HT-29 (cell line): ENCODE data around the gene PCDHA3. TPM values are rescaled to one million over a fixed set of nuclear protein-coding genes. Genes with fewer than 3 reads are reported as not detected.

Source experiments
- total RNA-seq: library from RNA; depleted of rRNA; stranded (reverse); fragments of >200 nt; shearing (Covaris generic); gene quantifications from 2 replicates; pipeline ENCODE4 v1.2.3, GENCODE V29; 2014; rRNA removed

PCDHA3 gene
- total RNA-seq, 1 experiment from 2014 or later = not detected

Other genes starting within 250 kb of the PCDHA3 start
- gene SRA1, start 243.6 kb upstream of the PCDHA3 start, total RNA-seq = 53.1 and 61.3 TPM in 2 replicates
- 12.1 and 19.5 TPM in 2 replicates for gene APBB3, start 236.5 kb upstream of the PCDHA3 start, total RNA-seq
- 29.9 and 30.2 TPM in 2 replicates for gene SLC35A4, start 236.2 kb upstream of the PCDHA3 start, total RNA-seq
- gene CD14, start 167.9 kb upstream of the PCDHA3 start, total RNA-seq = 8.0 and 12.2 TPM in 2 replicates
- gene TMCO6, start 161.6 kb upstream of the PCDHA3 start, total RNA-seq = 39.5 and 52.2 TPM in 2 replicates
- 112 and 134 TPM in 2 replicates for gene NDUFA2, start 153.4 kb upstream of the PCDHA3 start, total RNA-seq
- 48.3 and 62.7 TPM in 2 replicates for gene IK, start 153.2 kb upstream of the PCDHA3 start, total RNA-seq
- gene WDR55, start 136.2 kb upstream of the PCDHA3 start, total RNA-seq = 39.1 and 45.8 TPM in 2 replicates
- 2.7 and 2.9 TPM in 2 replicates for gene DND1, start 127.5 kb upstream of the PCDHA3 start, total RNA-seq
- 70.2 and 70.8 TPM in 2 replicates for gene HARS1, start 109.7 kb upstream of the PCDHA3 start, total RNA-seq
- 20.4 and 24.0 TPM in 2 replicates for gene HARS2, start 109.6 kb upstream of the PCDHA3 start, total RNA-seq
- gene ZMAT2, start 100.6 kb upstream of the PCDHA3 start, total RNA-seq = 26.8 and 29.3 TPM in 2 replicates
- not detected in 2 replicates for gene PCDHA1, start 14.9 kb upstream of the PCDHA3 start, total RNA-seq
- 0.05 TPM in 1 of 2 replicates, not detected in the other for gene PCDHA2, start 6.2 kb upstream of the PCDHA3 start, total RNA-seq
- not detected in 2 replicates for gene PCDHA4, start 6.0 kb downstream of the PCDHA3 start, total RNA-seq
- gene PCDHA5, start 20.6 kb downstream of the PCDHA3 start, total RNA-seq = not detected in 2 replicates
- gene PCDHA6, start 26.9 kb downstream of the PCDHA3 start, total RNA-seq = not detected in 2 replicates
- not detected in 2 replicates for gene PCDHA7, start 33.2 kb downstream of the PCDHA3 start, total RNA-seq
- not detected in 2 replicates for gene PCDHA8, start 40.1 kb downstream of the PCDHA3 start, total RNA-seq
- gene PCDHA9, start 47.3 kb downstream of the PCDHA3 start, total RNA-seq = not detected in 2 replicates
- 0.25 TPM in 1 of 2 replicates, not detected in the other for gene PCDHA10, start 54.8 kb downstream of the PCDHA3 start, total RNA-seq
- gene PCDHA11, start 67.9 kb downstream of the PCDHA3 start, total RNA-seq = not detected in 2 replicates
- gene PCDHA12, start 74.3 kb downstream of the PCDHA3 start, total RNA-seq = 0.13 TPM in 1 of 2 replicates, not detected in the other
- not detected in 2 replicates for gene PCDHA13, start 81.1 kb downstream of the PCDHA3 start, total RNA-seq
- gene PCDHAC1, start 125.2 kb downstream of the PCDHA3 start, total RNA-seq = not detected in 2 replicates
- gene PCDHAC2, start 165.4 kb downstream of the PCDHA3 start, total RNA-seq = 0.03 and 0.10 TPM in 2 replicates